Measurements from ENCODE around the gene CUX1.

DNA sequence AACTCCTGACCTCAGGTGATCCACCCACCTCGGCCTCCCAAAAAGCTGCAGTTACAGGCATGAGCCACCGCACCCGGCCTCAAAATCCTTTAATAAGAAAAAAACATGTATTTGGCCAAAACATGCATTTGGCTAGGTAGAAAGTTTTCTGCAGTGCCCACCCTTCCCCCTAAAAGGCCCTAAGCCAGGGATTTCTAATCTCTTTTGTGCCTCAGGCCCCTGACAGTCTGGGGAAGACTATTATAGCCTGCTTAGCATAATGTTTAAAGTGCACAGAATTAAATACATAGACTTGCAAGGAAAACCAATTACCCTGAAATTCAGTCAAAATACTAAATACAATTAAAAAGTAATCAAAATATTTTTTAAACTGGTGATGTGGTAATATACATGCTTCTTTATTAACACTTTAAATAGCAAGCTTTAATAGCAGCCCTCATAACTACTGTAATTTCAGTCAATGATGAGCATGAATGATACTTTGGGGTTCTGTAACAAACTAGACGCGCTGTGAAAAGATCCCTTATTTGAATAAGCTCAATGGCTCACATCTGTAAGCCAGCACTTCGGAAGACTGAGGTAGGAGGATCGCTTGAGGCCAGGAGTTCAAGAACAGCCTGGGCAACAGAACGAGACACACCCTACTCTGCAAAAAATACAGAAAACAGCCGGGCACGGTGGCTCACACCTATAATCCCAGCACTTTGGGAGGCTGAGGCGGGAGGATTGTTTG, 508.9 kb downstream of the CUX1 start:
- TF ChIP-seq ZNF274 (IDR thresholded peaks at IDR 0.05; ENCODE audit: low read depth, low read length) = no peak
- TF ChIP-seq SUZ12 (IDR thresholded peaks at IDR 0.05; ENCODE audit: extremely low read depth, insufficient read depth, insufficient read length) = no peak

All from NT2/D1 (cell line).